K562 (cell line): ENCODE results near the gene MRPL9. TPM values are rescaled to one million over a fixed set of nuclear protein-coding genes. Genes with fewer than 3 reads are reported as not detected.

ENCODE experiments used
- BCOR ChIP-seq: fragments of 450-650 bp; IDR thresholded peaks from 2 replicates; pipeline ENCODE4 v1.6.1; 2016
- CBX5 ChIP-seq: IDR thresholded peaks from 2 replicates; pipeline ENCODE4 v1.6.1; 2014; ENCODE audit warnings: low read depth, borderline replicate concordance
- ETV6 ChIP-seq, 3 experiments: fragments of 150-350 bp in 1 of 3; sonication (generic) in 1 of 3; formaldehyde crosslinking in 1 of 3; IDR thresholded peaks; 2 replicates each; pipeline versions ENCODE4 v1.6.1 to v1.8.0; 2014 to 2022; ENCODE audit warnings: borderline replicate concordance in 2 of 3, low read depth in 2 of 3, antibody characterized with exemption in 1 of 3, low read length in 1 of 3, mild to moderate bottlenecking in 1 of 3, missing genetic modification reagents in 1 of 3
- FIP1L1 ChIP-seq: fragments of 200-400 bp; formaldehyde crosslinking; IDR thresholded peaks from 2 replicates; pipeline ENCODE4 v1.6.1; 2018; ENCODE audit warnings: mild to moderate bottlenecking, low read depth, low read length; ENCODE audit not compliant: poor library complexity, severe bottlenecking
- FOXP1 ChIP-seq: sonication (generic); formaldehyde crosslinking; IDR thresholded peaks from 2 replicates; pipeline ENCODE4 v1.8.0; 2022; ENCODE audit warnings: mild to moderate bottlenecking, missing genetic modification reagents
- HDGF ChIP-seq: fragments of 450-650 bp; IDR thresholded peaks from 2 replicates; pipeline ENCODE4 v1.6.1; 2016
- MEIS2 ChIP-seq: fragments of 450-650 bp; IDR thresholded peaks from 2 replicates; pipeline ENCODE4 v1.6.1; 2014; ENCODE audit warnings: mild to moderate bottlenecking; ENCODE audit not compliant: partially characterized antibody
- PHF8 ChIP-seq: fragments of 200-600 bp; sonication (generic); IDR thresholded peaks from 2 replicates; pipeline ENCODE4 v1.6.1; 2012; ENCODE audit warnings: mixed run types, mild to moderate bottlenecking, inconsistent platforms, low read length, moderate library complexity, borderline replicate concordance
- PPARD ChIP-seq: fragments of 250-450 bp; sonication (Bioruptor Pico); IDR thresholded peaks from 2 replicates; pipeline ENCODE4 v1.8.0; 2022; ENCODE audit warnings: inconsistent platforms, mild to moderate bottlenecking, moderate library complexity
- PRDM10 ChIP-seq: fragments of 450-650 bp; IDR thresholded peaks from 2 replicates; pipeline ENCODE4 v1.6.1; 2018; ENCODE audit not compliant: partially characterized antibody
- TCF3 ChIP-seq: sonication (generic); formaldehyde crosslinking; IDR thresholded peaks from 2 replicates; pipeline ENCODE4 v1.4.0; 2020; ENCODE audit warnings: mild to moderate bottlenecking, missing genetic modification reagents
- TSC22D4 ChIP-seq: fragments of 450-650 bp; IDR thresholded peaks from 2 replicates; pipeline ENCODE4 v1.6.1; 2016; ENCODE audit warnings: missing genetic modification characterization, missing biosample characterization, control low read depth
- ZBTB17 ChIP-seq: fragments of 450-650 bp; formaldehyde crosslinking; IDR thresholded peaks from 2 replicates; pipeline ENCODE4 v1.4.0; 2020; ENCODE audit warnings: mild to moderate bottlenecking
- ZBTB8A ChIP-seq: fragments of 450-650 bp; IDR thresholded peaks from 2 replicates; pipeline ENCODE4 v1.6.1; 2018; ENCODE audit warnings: mild to moderate bottlenecking, moderate library complexity; ENCODE audit not compliant: partially characterized antibody
- ZNF277 ChIP-seq: fragments of 250-450 bp; sonication (Bioruptor Pico); IDR thresholded peaks from 2 replicates; pipeline ENCODE4 v1.8.0; 2022; ENCODE audit warnings: inconsistent platforms, mild to moderate bottlenecking, moderate library complexity, borderline replicate concordance
- ZNF41 ChIP-seq: fragments of 250-450 bp; sonication (Bioruptor Pico); conservative IDR thresholded peaks from 2 replicates; pipeline ENCODE4 v1.4.0; 2020; ENCODE audit warnings: mild to moderate bottlenecking
- ZNF551 ChIP-seq: fragments of 250-450 bp; sonication (Bioruptor Pico); IDR thresholded peaks from 2 replicates; pipeline ENCODE4 v1.5.0; 2021; ENCODE audit warnings: mild to moderate bottlenecking, moderate library complexity
- ZNF592 ChIP-seq: fragments of 450-650 bp; IDR thresholded peaks from 2 replicates; pipeline ENCODE4 v1.6.1; 2017; ENCODE audit warnings: antibody characterized with exemption, mild to moderate bottlenecking
- polyA plus RNA-seq, 8 experiments: library from polyadenylated mRNA; depleted of rRNA in 4 of 8; stranded (reverse) in 5 of 8; unstranded in 3 of 8; fragments of >200 nt; fragmentation: Nextera tagmentation in 2 of 8; fragmentation: Illumina TruSeq in 1 of 8; extraction: Ambion mirVana in 2 of 8; extraction: Trizol in 1 of 8; gene quantifications; 2 replicates each; pipeline versions ENCODE4 v1.2.1 to v1.2.3, GENCODE V29; 2011 to 2014; ENCODE audit warnings: inconsistent platforms in 1 of 8, missing spikeins in 1 of 8
- total RNA-seq, 7 experiments: library from RNA; depleted of rRNA in 6 of 7; stranded (reverse); fragments of >200 nt in 6 of 7; fragmentation: Illumina TruSeq in 2 of 7; extraction: Trizol in 2 of 7; gene quantifications; 2 replicates each; pipeline versions ENCODE4 v1.2.1 to v1.2.3, GENCODE V29; 2011 to 2021; ENCODE audit warnings: low replicate concordance in 1 of 7

The MRPL9 gene
- total and polyA plus RNA-seq, 9 of the 15 experiments (the other 6 are each of a cell fraction or from before 2014, with no cell fraction given): 38.0 to 162 (median 111) TPM

GRCh38 chr1:151790071-151790939, 27.0 kb upstream of the MRPL9 start, which contains the start of gene TDRKH (continued):
- TF ChIP-seq PHF8 (peak; percentile 63; the same call in 1 of the 2 replicates), ZNF592 (no peak), MEIS2 (peak; percentile 21), PRDM10 (peak; percentile 53), PPARD (CRISPR knock-in tag) (no peak), FIP1L1 (peak; percentile 57), ZNF277 (CRISPR knock-in tag) (no peak), TCF3 (CRISPR knock-in tag) (peak; percentile 29; the same call in 1 of the 2 replicates), ETV6 (IDR thresholded peaks at IDR 0.05; ENCODE audit: borderline replicate concordance in 1 of 2, low read depth in 2 of 2, low read length in 1 of 2) (no peak), ETV6 (CRISPR knock-in tag; IDR thresholded peaks at IDR 0.05; ENCODE audit: borderline replicate concordance) (peak; percentile 34; the same call in 1 of the 2 replicates), ZBTB17 (CRISPR knock-in tag) (no peak), TSC22D4 (tag) (no peak), BCOR (peak; percentile 80), HDGF (no peak), ZBTB8A (no peak), ZNF551 (no peak), FOXP1 (CRISPR knock-in tag) (peak; percentile 80), ZNF41 (CRISPR knock-in tag) (no peak), CBX5 (peak; percentile 60; the same call in 1 of the 2 replicates)
